HCT116 (cell line): Measurements from ENCODE around the gene GH2.

Source experiments
- CTCF ChIP-seq, 3 experiments: fragments of 200-600 bp in 1 of 3; sonication (generic) in 1 of 3; IDR thresholded peaks in 2 of 3; conservative IDR thresholded peaks in 1 of 3; 2 replicates each; pipeline ENCODE4 v1.5.1; 2012 to 2017; ENCODE audit warnings: low read depth in 2 of 3, low read length in 2 of 3, antibody characterized with exemption in 1 of 3, borderline replicate concordance in 1 of 3, control low read depth in 1 of 3, mild to moderate bottlenecking in 1 of 3, mixed read lengths in 1 of 3, mixed run types in 1 of 3, moderate library complexity in 1 of 3; ENCODE audit not compliant: insufficient read depth in 1 of 3
- FOSL1 ChIP-seq: IDR thresholded peaks from 2 replicates; pipeline ENCODE4 v1.6.1; 2012; ENCODE audit warnings: low read depth
- POLR2AphosphoS5 ChIP-seq: IDR thresholded peaks from 2 replicates; pipeline ENCODE4 v1.6.1; 2011; ENCODE audit warnings: mild to moderate bottlenecking, low read depth, low read length, moderate library complexity
- RAD21 ChIP-seq: IDR thresholded peaks from 2 replicates; pipeline ENCODE4 v1.6.1; 2012; ENCODE audit warnings: low read depth, mild to moderate bottlenecking

GRCh38 chr17:63916566-63917185 is 34.9 kb upstream of the GH2 start:
- no peak for TF ChIP-seq CTCF (IDR thresholded peaks at IDR 0.05 in 2 of 3, conservative IDR thresholded peaks at IDR 0.05 in 1 of 3; ENCODE audit: borderline replicate concordance in 1 of 3, insufficient read depth in 1 of 3, low read depth in 2 of 3, low read length in 2 of 3)
- no peak for TF ChIP-seq POLR2AphosphoS5
- TF ChIP-seq RAD21, result no peak
- TF ChIP-seq FOSL1, result no peak
